IPS DF 4.7 (cell line): ENCODE data around the gene SLC15A1.

Experiments
- DNase-seq: peaks from one replicate; pipeline ENCODE4 v3.0.0-alpha.2; 2013; ENCODE audit warnings: low spot score; ENCODE audit errors: extremely low read depth

SLC15A1 gene

DNA sequence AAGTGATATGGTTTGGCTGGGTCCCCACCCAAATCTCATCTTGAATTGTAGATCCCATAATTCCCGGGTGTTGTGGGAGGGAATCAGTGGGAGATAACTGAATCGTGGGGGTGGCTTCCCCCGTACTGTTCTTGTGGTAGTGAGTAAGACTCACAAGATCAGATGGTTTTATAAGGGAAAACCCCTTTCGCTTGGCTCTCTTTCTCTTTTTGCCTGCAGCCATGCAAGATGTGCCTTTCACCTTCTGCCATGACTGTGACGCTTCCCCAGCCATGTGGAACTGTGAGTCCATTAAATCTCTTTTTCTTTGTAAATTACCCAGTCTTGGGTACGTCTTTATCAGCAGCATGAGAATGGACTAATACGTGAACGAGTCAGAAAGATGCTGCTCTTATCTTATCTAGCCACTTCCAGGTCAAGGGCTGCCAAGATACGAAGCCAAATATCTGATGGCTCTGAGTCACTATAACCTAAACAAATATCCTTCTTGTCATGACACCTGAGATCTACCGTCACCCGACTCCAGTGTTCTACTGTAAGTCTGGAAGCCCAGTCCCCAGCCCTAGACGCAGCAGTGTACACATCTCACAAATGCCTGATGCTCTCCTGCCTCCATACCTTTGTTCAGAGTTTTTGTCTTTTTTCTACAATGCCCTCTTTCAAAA lies 45.9 kb downstream of the SLC15A1 start:
- DNase-seq = no peak

DNA sequence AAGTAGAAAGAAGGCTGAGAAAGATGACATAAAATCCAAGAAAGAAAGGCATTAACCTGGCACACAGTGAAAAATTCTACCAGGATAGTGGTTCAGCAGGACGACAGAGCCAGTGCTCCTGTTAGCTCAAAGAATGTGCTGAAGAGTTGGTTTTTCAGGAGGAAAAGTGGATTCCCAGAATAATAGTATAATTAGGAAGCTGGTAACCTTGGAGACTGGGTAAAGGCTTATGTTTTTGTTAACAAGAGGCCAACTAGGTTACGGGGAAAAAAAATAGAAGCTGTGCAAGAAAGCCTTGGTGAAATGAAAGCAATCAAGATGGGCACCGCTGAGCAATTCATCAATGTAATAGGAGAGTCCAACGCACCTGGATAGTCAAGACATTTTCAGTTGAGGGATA lies 54.7 kb downstream of the SLC15A1 start:
- no peak for DNase-seq

DNA sequence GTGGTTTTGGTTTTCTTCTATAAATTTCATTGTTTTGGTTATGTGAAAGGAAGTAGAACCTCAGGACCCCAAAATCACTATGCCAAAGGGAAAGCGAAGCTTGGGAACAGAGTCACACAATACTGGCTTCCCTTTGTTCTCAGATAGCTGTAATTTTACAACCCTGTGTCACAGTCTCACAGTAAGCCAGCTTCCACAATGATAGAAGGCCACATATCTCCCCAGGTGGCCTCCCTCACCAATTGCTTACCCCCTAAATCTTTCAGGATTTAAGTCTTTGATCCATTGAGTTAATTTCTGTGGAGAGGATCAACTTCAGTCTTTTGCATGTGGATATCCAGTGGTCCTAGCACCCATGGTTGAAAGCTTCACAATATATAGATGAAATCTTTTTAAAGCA lies 58.7 kb downstream of the SLC15A1 start:
- DNase-seq = no peak

DNA sequence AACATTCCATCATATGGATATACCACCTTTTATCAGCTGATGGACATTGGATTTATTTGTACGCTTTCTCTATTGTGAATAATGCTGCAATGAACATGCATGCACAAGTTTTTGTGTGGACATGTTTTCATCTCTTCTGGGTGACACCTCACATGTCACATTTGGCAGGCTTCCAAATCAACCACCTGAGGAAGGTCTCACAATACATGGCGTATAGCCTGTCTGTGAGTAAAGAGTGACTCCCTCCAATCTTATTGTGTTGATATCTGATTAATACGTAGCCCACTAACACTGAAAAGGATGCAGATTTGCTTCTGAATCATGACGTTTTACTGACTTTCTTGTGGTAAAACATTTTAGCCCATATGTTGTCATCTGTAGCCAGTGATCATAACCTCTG lies 61.1 kb downstream of the SLC15A1 start:
- DNase-seq = no peak

DNA sequence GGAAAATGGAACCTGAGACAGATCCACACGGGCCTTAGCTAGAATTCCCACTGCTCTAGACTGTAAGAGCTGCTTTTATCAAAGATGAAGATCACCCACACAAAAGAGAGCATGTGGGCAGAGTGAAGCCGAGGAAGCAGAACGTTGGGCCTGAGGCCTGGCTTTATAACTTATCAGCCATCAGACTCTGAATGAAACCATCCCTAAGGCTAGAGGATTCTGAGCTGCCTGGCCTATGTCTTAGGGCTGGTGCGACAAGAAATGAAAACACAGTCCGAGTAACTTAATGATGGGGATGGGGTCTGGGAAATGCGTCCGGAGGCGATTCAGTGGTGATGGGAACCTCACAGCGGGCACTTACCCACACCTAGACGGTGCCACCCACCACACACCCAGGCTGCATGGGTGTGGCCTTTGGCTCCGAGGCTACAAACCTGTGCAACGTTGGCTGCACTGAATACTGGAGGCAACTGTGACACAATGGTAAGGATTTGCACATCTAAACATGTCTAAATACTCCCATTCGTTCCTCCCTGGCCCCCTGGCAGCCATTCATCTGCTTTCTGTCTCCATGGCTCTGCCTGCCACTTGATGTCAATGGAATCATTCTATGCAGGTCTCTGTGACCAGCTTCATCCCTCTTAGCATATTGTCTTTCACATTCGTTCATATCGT lies 62.0 kb downstream of the SLC15A1 start:
- DNase-seq = no peak

DNA sequence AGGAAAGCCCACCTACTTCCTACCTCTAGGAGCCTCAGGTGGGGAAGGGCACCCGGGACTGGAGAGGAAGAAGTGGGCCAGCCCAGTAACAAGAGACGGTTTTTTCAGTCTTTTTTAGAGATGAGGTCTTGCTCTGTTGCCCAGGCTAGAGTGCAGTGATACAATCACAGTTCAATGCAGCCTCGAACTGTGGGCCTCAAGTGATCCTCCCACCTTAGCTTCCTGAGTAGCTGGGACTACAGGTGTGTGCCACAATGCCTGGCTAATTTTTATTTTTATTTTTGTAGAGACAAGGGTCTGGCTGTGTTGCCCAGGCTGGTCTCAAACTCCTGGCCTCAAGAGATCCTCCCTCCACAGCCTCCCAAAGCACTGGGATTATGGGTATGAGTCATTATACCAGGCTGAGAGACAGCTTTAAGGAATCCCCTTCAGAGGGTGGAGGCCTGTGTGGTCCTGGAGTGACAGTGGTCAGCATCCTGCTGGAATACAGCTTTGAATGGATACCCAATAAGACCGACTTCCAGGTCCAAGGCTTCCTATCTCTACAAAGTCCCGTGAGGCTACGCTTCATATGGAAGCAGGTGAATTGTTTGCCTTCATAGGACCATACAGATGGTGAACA lies 63.0 kb downstream of the SLC15A1 start:
- no peak for DNase-seq

DNA sequence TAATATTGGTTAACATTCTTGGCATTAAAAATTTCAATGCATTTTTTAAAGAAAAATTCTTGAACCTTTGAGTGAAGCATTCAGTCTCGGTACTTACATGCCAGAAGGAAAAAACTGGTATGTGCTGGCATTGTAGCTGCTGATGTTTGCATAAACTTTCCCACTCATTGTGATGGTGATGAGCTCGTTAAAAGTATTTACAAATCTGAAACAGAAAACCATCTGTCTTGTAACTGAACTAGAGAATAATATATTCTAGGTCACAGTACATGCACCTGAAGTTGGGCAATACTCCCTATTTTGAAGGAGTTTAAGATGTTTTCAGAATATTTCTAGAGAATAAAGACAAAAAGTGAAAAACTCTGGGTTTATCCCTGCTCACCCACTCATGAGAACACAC lies 64.1 kb downstream of the SLC15A1 start:
- DNase-seq = no peak

DNA sequence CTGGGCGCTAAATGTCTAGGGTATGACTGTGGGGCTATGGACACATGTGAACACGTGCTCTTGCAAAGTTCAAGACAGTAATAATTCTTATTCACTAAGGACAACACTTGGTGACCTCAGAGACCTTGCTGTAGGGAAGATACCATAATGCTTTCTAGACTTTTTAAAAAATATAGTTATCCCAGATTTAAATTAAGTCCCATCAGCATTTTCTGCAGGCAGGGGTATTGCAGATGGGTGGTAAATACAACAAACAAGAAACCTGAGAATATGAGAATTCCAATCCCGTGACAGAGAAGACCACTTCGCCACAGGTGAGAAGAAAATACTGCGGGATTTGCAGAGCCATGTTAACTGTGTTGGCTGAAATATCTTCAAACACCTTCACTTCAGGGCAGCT lies 65.2 kb downstream of the SLC15A1 start:
- DNase-seq = no peak

DNA sequence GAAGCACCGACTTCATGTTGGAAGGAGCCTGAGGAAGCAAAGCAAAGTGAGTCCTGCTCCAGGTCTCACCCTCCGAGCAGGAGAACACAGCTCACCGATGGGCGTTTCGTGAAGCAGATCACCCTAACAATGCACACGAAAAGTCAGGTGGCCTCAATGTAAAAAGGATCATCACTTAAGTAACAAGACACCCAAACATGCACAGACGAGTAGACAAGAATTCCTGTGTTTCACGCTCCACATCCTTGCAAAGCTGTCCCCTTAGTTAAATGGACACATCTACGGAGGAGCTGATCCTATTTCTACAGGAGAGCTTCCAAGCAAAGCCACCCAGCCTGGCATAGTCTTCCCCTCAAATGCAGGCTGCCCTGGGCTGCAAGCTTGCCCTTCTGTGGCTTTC lies 66.2 kb downstream of the SLC15A1 start:
- no peak for DNase-seq

DNA sequence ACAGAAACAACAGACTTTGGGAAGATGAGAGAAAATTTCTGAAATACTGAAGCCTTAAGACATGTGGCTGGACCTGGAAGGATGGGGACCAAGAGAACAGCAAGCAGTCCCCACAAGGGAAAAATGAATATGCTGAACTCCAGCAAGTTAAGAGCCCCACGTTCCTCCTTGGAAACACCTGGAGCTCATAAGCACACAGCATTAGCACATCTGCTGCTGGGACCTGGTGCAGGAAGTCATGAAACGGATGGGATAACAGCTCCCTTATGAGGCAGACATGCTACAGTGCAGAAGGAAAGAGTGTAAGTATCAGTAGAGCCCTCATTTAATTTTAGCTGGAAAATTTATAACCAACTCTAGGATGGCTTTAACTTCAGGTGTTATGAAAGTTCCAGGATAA lies 67.3 kb downstream of the SLC15A1 start:
- no peak for DNase-seq

DNA sequence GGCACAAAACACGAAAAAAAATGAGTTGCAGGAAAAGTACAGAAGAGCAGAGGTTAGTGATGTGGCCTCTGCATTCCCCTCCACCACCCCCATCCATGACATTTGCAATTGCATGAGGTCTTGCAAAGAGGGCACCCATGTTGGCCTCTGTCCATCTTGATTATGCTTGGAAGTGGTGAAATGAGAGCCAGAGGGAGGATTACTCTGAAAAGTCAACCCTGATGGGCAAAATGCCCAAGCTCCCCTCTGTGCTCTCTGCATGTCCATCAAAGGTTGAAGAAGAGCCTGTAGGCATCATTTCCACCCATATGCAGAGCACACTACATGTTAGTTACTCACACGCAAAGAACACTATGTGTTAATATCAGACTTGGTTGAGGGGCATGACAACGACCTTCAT lies 71.4 kb downstream of the SLC15A1 start:
- DNase-seq = no peak

DNA sequence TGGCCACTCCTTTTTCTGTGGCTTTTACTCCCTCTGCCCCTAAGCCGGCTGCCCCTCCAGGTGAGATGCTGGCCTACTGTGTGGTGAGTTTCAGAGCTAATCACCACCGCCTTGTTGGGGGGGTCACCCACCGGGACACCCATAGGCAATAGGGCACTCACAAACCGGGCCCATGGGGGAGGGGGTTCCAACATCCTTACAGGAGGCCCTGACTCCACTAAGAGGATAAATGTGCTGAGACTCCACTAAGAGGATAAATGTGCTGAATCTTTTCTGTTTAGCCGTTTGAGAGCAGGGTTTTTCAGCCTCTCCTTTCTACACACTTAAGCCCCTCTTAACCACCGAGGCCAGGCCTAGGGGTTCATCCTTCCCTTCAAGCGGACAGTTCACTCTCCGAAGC lies 73.7 kb downstream of the SLC15A1 start:
- DNase-seq = no peak

DNA sequence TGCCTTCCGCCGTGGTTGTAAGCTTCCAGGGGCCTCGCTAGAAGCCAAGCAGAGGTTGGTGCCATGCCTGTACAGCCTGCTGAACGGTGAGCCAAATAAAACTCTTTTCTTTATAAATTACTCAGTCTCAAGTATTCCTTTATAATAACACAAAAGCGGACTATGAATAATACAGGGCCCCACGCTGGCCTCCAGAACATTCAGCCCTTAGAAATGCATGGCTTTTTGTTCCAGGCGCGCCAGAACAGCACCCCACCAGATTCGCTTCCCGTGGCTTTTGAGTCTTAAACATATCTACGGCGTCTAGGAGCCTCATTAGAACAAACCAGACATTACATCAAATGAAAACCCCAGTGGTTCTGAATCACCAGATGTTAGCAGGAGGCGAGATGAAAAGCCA lies 75.1 kb downstream of the SLC15A1 start:
- no peak for DNase-seq

DNA sequence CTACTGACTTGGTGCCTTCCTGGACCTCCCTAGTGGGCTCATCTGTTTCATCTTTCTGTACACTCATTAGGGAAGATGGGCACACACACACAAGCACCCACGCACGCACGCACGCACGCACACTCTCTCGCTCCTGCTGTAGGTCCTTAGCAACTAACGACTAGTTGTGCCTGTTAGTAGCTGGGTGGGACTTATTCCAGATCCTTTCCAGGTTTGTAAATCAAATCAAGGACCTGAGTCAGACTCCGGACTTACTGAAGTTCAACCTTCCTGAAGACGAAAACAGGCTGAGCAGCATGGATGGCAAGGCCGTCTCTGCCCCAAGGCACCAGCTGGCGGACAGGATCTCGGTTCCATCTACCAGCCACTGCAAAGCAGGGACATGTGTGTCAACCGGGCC lies 76.2 kb downstream of the SLC15A1 start:
- DNase-seq = no peak

DNA sequence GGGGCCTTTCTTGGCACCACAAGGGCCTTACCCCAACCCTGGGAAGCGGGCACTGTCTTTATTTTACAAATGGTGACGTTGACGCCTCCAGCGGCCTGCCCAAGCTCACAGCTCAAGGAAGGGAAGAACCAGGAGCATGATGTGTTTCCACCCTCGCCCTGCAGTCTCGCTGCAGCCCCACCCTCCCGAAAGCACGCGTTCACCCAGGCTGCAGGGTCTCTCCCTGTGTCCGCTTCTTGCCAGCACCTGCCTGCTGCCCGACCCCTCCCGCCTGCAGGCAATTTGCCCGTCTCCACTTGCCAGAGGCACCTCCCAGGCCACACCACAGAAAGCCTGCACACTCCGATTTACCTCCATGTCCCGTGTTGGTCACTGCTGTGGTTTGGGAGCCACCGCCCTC lies 76.6 kb downstream of the SLC15A1 start:
- no peak for DNase-seq

DNA sequence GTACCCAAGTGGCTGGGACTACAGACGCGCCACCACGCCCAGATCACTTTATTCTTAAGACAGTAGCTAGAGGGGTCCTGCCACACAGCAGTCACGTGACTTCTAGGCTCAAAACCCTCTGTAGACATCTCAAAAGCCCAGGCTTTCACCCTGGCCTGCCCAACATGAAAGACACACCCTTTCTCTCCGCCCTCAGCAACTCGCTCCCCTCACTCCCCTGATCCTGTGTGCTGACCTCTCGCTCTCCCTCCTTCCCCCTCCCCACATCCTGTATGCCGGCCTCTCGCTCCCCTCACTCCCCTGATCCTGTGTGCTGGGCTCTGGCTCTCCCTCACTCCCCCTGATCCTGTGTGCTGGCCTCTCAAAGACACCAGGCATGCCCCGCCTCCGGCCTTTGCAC lies 77.4 kb downstream of the SLC15A1 start:
- DNase-seq = no peak

DNA sequence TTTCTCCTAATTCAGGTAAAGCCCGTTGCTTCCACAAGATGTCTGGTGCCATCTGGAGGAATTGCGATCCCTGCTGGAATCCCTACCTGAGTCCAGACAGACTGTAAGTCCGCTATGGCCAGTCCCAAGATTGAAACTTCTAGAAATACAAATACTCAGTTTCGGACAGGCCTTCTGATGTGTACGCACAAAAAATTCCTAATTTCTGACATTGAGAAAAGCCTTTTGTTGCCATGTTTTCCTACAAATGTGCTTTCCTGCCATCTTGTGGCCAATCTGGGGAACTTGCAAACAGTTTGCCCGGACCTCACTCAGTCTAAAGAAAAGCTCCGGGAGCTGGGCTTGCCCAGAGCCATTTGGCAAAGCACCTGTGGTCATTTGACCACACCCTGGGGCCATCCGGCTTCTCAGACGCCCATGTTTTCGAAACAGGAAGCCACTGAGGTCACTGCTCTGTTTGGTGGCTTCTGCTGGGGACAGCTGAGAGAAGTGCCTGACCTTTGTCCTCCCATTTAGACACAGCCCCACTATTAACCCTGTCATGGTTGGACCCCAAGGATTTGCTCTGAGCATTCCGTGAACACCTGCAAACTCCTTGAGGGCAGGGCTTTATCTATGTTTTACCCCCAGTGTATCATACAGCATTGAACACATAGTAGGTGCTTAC lies 79.4 kb downstream of the SLC15A1 start:
- peak; percentile 53 for DNase-seq

DNA sequence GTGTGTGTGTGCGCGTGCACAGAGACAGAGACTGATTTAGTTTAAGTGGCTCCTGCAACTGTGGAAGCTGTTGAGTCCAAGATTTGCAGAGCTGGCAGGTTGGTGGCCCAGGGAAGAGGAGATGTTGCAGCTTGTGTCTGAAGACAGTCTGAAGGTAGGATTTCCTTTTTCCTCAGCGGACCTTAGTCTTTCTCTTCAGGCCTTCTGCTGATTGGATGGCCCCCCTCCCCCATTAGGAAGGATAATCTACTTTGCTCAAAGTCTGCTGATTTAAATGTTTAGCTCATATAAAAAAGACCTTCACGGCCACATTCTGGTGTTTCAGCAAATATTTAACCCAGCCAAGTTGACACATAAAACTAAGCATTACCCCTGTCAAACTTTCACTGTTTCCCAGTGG lies 84.3 kb downstream of the SLC15A1 start:
- no peak for DNase-seq

DNA sequence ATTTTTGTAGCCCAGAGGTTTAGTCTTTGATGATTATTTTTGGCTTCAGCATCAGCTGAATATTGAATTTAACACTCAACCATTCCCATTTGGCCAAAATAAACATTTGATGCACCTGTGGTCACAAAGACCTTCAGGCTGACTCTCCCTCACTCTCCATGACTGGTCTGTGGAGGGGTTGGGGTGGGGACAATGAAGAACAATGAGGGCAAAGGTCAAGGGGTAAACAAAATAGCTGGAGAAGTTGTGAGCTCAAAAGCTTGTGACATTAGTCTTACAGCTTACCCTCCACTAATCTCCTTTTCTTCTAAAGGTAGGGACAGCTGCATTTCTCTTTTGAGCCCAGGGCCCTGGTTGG lies 86.9 kb downstream of the SLC15A1 start:
- DNase-seq = no peak

DNA sequence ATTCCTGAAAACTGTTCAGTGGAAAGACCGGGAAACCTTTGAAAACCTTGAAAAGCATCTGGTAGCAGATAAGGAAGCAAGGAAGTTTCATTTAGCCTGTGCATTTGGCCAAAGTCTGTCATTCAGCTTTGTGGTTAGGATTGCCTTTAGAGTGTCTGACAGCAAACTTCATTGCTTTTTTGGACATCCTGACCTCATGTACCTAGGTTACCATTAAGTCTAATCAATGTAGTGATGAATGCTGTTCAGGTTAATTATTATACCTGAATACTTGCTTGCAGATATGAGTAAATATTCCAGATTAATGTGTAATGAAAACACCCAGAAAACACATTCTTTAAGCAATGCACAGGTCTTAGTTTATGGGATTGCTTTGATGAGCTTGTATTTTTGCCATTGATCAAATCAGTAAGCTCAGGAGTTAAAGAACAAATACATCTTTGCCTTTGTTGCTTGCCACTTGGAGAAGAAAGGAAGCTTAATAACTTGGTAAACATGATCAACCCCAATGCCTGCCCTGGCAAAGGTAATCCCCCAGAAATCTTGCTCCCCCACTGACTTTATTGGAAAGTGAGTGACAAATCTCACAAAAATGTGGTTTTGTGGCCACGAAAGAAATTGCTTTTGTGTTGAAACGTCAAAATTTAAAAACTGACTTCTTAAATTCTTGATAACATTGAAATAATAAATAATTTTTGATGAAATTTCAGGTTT lies 87.4 kb downstream of the SLC15A1 start:
- DNase-seq = no peak

DNA sequence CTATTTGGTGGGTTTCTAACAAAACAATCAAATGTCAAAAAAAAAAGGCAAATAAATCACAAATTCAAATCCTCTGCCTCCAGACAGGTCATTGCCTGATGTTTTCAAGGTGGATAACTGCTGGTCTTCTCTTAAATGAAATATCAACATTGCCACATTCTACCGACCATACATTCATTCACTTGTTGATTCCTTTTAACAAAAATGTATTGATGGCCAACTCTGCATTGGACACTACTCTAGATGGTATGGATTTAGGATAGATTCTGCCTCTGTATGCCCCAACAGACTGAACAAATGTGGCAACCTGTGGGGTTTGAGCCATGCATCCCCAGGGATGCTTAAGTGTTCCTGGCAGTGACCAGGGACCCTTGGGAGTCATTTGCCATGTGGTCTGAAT lies 88.0 kb downstream of the SLC15A1 start:
- DNase-seq = no peak

DNA sequence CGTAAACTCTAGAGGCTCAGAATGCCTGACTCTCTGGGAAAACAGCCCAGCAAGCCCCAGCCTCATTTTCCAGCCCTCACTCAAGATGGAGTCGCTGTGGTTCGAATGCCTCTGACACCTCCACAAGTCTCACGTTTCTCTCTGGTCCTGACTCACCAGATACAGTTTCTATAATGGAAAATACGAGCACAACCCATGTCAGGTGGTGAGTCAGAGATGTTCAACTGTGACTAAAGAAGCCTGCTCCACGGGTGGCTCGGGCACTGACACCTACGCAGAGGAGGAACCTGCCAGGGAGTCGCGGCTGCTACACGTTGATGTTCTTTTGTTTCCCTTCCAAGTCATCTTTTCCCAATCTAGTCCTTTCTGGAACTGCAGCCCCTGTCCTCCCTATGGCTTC lies 88.4 kb downstream of the SLC15A1 start:
- no peak for DNase-seq
